Small intestine (tissue), 7 donors: Measurements from ENCODE around the gene PRSS38. TPM values are rescaled to one million over a fixed set of nuclear protein-coding genes. Genes with fewer than 3 reads are reported as not detected.

ENCODE experiments used
- DNase-seq, 2 donors: peaks; one replicate each; pipeline versions ENCODE4 v3.0.0 to v3.0.0-alpha.2; 2013
- FAIRE-seq: peaks from 2 replicates; lab custom pipeline; 2012; peaks lifted over from hg19 to GRCh38; lab: Jason Lieb, UNC
- H3K27ac ChIP-seq, 3 donors: one replicate each; pipeline ENCODE4 v1.5.1; 2013; ENCODE audit warnings: low read length in 2 of 3, mild to moderate bottlenecking in 2 of 3, control low read depth in 1 of 3, inconsistent platforms in 1 of 3, low read depth in 1 of 3, moderate library complexity in 1 of 3
- H3K27me3 ChIP-seq, 3 donors: one replicate each; pipeline ENCODE4 v1.6.1; 2013; ENCODE audit warnings: low read length in 3 of 3, inconsistent platforms in 1 of 3; ENCODE audit not compliant: control insufficient read depth in 3 of 3, insufficient read depth in 3 of 3
- H3K36me3 ChIP-seq, 3 donors: one replicate each; pipeline ENCODE4 v1.6.1; 2013; ENCODE audit warnings: low read length in 3 of 3, inconsistent platforms in 1 of 3, low read depth in 1 of 3, mild to moderate bottlenecking in 1 of 3, moderate library complexity in 1 of 3; ENCODE audit not compliant: control insufficient read depth in 3 of 3, insufficient read depth in 2 of 3
- H3K4me1 ChIP-seq, 3 donors: one replicate each; pipeline ENCODE4 v1.6.1; 2013; ENCODE audit warnings: low read length in 2 of 3, inconsistent platforms in 1 of 3, low read depth in 1 of 3, mild to moderate bottlenecking in 1 of 3, moderate library complexity in 1 of 3; ENCODE audit not compliant: control insufficient read depth in 3 of 3, insufficient read depth in 2 of 3
- H3K4me3 ChIP-seq, 3 donors: one replicate each; pipeline ENCODE4 v1.5.1; 2013; ENCODE audit warnings: low read length in 3 of 3, control low read depth in 1 of 3, inconsistent platforms in 1 of 3, low read depth in 1 of 3, mild to moderate bottlenecking in 1 of 3, moderate library complexity in 1 of 3
- H3K9me3 ChIP-seq, 2 donors: one replicate each; pipeline ENCODE4 v1.6.1; 2013; ENCODE audit warnings: low read depth in 1 of 2, low read length in 1 of 2; ENCODE audit not compliant: control insufficient read depth in 2 of 2, insufficient read depth in 1 of 2
- WGBS, 3 donors: extraction: QIAGEN DNeasy Blood & Tissue Kit; methylation state at CpG; one replicate each; pipeline ENCODE4 v1.1.7; 2013; 5-methylcytosine and 5-hydroxymethylcytosine counted together
- polyA plus RNA-seq, 4 donors: library from polyadenylated mRNA; stranded (reverse) in 3 of 4; unstranded in 1 of 4; fragments of 200-250 nt in 3 of 4; fragments of 120-200 nt in 1 of 4; gene quantifications; one replicate each; pipeline versions ENCODE4 v1.2.1 to v1.2.3, GENCODE V29; 2013
- donor health status: healthy with polysubstance abuse.
- donor health status: control.
- donor health status: control.
- donor health status: Bipolar disorder and iron deficiency.
- donor health status: healthy.

Gene PRSS38
- polyA plus RNA-seq, 4 donors = not detected

DNA sequence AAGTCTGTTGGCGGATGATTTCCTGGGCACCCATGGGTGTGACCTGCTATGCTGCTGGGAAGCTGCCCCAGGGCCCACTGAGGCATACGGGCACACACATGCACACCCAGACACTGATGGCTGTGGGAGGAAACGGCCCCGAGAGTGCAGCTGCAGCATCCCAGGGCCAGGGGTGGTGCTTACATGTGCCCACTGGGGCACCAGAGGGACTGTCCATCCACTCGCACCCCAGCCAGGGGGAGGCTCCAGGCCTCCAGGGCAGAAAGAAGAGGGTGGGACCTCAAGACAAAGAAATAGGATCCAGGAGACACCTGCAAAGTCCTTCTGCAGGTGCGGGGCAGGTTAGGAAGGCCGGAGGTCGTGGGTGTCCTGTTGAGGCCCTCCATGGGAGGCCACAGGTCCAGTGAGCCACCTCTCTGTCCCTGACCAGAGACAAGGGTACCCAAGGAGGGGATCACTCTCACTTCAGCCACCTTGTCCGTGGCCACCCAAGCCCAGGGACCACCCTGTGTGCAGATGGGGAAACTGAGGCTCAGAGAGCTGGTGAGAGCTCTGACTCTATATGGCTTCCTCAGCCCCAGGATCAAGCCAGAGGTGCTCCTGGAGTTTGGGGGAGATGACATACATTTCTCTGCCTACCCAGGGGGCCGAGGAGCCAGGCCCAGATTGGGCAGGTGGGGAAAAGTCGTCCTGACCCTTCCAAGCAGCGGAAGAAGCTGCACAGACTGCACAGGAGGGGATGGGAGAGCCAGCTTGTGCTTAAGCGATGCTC lies 75.2 kb downstream of the PRSS38 start:
- Histone ChIP-seq H3K27ac (no peak overlapping the region), H3K4me1 (peaks cover 0 to 17% (median 3%) of the 10 kb centered on the region in 3 donors), H3K36me3 (no peaks in the 10 kb centered on the region), H3K4me3 (no peak overlapping the region), H3K9me3 (no peaks in the 10 kb centered on the region), H3K27me3 (peaks cover 0 to 10% (median 0%) of the 10 kb centered on the region in 3 donors)
- 87 to 90% (median 87%) methylated on average over 13 of the region's 13 CpGs for WGBS, 3 donors
- FAIRE-seq = no peak
- no peak for DNase-seq

DNA sequence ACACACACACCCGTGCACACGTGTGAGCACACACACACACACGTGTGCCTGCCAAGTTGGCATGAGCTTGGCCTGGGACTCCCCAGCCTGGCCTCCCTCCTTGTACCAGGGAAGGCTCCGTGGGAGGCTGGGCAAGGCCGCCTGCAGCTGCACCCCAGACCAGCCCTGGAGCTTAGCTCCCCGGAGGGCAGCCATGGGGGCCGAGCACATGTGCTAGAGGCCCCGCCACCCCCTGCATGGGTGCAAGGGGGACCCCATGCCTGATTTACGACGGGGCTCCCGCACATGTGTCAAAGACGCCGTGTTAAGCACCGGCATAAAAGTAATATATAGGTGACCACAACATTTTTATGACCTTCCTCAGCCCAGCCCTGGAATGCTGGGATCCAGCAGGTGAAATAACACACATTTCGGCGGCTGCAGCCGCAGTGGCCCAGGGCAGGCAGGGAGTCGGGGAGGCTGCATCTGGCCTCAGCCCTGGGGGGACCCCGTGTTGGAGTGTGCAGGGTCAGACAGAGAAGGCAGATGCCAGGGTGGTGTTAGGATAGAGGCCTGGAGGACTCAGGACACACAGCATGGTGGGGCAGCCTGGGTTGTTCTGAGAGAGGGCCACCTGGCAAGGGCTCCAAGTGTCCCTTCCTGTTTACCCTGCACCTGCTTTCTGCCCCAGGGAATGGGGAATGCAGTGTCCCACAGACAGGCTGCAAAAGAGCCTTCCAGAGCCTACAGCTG lies 75.9 kb downstream of the PRSS38 start:
- no peak for FAIRE-seq
- H3K27me3 ChIP-seq = peaks cover 0 to 5% (median 0%) of the 10 kb centered on the region in 3 donors
- no peak for DNase-seq
- no peak overlapping the region for H3K27ac ChIP-seq
- H3K36me3 ChIP-seq = no peaks in the 10 kb centered on the region
- H3K9me3 ChIP-seq = no peaks in the 10 kb centered on the region
- no peak overlapping the region for H3K4me3 ChIP-seq
- H3K4me1 ChIP-seq = peaks cover 0 to 9% (median 3%) of the 10 kb centered on the region in 3 donors
- 72 to 84% (median 76%) methylated on average over 19 of the region's 19 CpGs for WGBS, 3 donors

DNA sequence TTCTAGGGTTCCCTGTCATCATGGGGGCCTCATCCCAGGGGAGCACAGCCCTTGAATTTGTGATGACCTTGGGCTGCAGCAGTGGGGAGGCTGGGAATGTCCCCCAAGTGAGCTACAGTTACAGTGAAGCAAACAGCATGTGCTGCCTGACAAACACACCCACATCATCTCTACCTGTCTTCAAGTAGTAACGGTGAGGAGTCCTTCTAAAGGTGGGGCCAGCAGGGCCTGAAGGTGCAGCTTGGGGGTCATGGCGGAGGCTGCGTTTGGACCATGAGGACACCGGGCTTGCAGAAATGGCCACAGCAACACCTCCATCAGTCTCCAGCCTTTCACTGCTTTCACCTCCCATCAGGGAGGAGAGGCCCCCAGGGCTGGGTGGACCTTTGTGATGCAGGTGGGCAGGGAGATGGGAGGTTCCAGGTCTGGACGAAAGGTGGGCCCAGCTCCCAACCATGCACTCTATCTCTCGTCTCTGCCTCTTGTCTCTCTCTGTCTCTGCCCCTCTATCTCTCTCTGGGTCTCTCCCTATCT lies 76.5 kb downstream of the PRSS38 start:
- no peaks in the 10 kb centered on the region for H3K9me3 ChIP-seq
- no peak overlapping the region for H3K27ac ChIP-seq
- H3K27me3 ChIP-seq = peaks cover 0 to 3% (median 0%) of the 10 kb centered on the region in 3 donors
- WGBS, 3 donors = 84 to 86% (median 86%) methylated on average over 6 of the region's 6 CpGs
- no peak overlapping the region for H3K4me3 ChIP-seq
- no peaks in the 10 kb centered on the region for H3K36me3 ChIP-seq
- no peak for DNase-seq
- FAIRE-seq = no peak
- H3K4me1 ChIP-seq = peaks cover 0 to 6% (median 0%) of the 10 kb centered on the region in 3 donors

DNA sequence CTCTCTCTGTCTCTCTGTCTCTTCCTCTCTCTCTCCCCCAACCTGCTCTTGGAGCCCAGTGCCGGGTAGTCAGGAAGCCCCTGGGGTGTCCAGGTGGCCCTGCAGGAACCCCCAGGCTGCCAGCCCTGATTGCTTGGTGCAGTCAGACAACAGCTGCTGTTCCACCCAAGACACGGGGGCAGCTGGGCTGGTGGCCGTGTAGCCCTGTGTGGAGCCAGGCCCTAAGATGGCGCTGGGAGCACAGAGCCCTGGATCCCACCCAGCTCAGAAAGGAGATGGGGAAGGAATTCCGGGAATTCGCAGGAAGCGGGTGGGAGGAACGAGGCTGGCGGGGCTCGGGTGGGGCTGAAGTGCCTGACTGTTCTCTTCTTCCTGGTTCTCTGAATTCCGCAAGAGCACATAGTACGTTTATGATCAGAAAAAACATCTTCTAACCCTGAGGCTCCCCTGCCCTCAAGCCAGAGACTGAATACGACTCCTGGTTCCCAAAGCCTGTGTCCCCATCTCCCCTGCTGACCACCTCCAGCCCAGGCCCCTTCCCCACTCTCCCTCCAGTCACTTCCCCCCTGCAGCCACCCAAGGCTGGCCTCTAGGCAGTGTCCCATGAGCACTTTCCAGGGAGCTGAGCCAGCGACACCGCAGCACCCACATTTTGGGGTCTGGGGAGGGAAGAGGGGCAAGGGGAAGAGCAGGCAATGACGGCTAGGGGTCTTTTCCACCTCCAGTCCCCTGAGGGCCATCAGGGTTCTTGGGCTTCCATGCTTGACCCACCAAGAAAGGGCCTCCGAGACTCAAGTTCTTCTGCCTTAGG lies 77.2 kb downstream of the PRSS38 start:
- no peaks in the 10 kb centered on the region for H3K27me3 ChIP-seq
- H3K4me3 ChIP-seq = no peak overlapping the region
- H3K36me3 ChIP-seq = no peaks in the 10 kb centered on the region
- no peak overlapping the region for H3K27ac ChIP-seq
- 55 to 63% (median 62%) methylated on average over 17 of the region's 17 CpGs for WGBS, 3 donors
- no peak for DNase-seq
- no peak for FAIRE-seq
- H3K4me1 ChIP-seq = no peaks in the 10 kb centered on the region
- H3K9me3 ChIP-seq = no peaks in the 10 kb centered on the region

DNA sequence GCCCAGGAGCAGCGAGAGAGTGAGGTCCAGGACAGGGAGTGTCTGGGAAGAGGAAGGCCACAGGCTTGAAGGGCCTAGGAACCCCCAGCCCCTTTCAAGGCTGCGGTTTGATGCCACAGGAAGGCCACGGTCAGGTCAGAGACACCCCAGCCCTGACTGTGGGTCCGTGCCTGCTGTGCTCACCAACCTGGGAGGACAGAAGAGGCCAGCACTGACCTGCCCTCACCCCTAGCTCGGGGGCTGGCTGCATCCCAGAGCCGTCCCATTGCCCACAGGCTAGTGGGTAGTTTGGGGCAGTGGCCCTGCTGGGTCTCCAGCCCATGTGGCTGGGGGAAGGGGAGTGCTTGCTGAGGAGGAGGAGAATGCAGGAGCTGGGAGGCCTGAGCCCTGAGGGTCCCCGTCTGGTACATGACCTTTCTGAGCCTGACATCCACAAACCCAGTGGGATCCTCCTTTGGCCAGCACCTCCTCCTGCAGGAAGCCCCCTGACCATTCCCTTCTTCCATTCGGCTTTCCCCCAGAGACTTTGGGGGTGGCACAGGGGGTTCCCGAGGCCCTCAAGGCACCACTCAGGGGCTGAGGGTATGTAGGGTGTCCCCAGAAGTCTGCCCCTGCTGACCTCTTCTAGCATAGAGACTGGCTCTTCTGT lies 77.9 kb downstream of the PRSS38 start:
- Histone ChIP-seq H3K4me3 (no peak overlapping the region), H3K27me3 (no peaks in the 10 kb centered on the region), H3K27ac (no peak overlapping the region), H3K36me3 (no peaks in the 10 kb centered on the region), H3K4me1 (no peaks in the 10 kb centered on the region), H3K9me3 (no peaks in the 10 kb centered on the region)
- 80 to 85% (median 83%) methylated on average over 9 of the region's 9 CpGs for WGBS, 3 donors
- DNase-seq (no peak), FAIRE-seq (no peak)

DNA sequence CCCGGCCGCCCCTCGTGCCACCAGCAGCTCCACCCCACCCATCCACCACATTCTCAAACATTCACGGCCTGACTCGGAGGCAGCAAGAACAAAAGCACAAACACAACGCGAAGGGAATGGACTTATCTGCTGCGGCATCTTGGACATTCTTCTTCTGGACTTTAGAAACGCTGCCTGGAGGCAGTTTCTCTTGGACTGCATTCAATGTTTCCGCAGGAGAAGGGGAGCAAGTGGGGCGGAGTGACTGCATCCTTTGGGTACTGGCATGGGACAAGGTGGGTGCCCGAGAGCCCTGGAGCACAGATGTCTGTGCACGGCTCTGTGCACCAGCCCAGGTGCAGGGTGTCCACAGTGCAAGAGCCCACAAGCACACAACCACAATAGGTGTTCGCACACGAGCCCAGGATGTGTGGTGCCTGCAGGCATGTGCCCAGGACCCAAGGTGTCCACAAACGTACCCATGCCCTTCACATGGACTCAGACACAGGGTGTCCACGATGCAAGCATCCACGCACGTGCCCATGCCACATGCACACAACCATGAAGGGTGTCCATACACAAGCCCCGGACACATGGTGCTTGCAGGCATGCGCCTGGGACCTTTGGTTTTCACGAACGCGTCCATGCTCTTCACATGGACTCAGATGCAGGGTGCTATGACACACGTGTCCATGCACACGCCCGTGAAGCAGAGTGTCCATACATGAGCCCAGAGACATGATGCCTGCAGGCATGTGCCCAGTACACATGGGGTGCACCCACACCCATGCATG lies 78.7 kb downstream of the PRSS38 start:
- no peaks in the 10 kb centered on the region for H3K4me1 ChIP-seq
- H3K4me3 ChIP-seq = no peak overlapping the region
- no peaks in the 10 kb centered on the region for H3K36me3 ChIP-seq
- no peaks in the 10 kb centered on the region for H3K27me3 ChIP-seq
- 80 to 84% (median 80%) methylated on average over 27 of the region's 27 CpGs for WGBS, 3 donors
- no peak overlapping the region for H3K27ac ChIP-seq
- no peak for DNase-seq
- H3K9me3 ChIP-seq = no peaks in the 10 kb centered on the region
- no peak for FAIRE-seq

DNA sequence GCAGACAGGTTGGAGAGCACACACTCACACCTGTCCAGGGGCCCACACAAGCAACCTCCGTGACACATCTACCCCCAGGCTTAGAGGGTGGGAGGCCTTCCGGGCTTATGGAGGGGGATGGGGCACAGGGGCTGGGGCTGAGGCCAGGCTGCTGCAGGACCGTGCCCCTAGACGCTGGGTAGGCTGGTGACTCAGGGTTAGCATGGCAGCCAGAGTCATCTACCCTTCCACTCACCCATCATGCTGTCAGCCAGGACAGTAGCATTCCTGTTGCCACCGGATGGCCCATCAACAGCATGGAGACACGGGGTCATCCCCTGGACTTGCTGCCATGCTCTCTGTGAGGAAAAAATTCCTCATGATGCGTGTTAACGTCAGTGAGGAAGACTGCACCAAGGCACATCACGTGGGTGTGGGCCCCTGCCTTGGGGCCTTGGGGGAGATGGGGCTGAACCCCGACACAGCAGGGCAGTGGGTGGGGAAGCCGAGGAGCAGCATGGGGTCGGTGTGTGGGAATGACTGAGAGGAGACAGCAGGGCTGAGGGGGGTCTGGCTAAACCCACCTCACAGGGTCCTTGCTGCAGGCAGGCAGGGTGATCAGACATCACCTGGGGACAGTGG lies 79.5 kb downstream of the PRSS38 start:
- Histone ChIP-seq H3K4me3 (no peak overlapping the region), H3K4me1 (no peaks in the 10 kb centered on the region), H3K27me3 (no peaks in the 10 kb centered on the region), H3K36me3 (no peaks in the 10 kb centered on the region), H3K27ac (no peak overlapping the region), H3K9me3 (no peaks in the 10 kb centered on the region)
- no peak for FAIRE-seq
- DNase-seq = no peak
- WGBS, 3 donors = 88% methylated on average over 12 of the region's 12 CpGs
